H9 (cell line): ENCODE results near the gene ARHGAP26. TPM values are rescaled to one million over a fixed set of nuclear protein-coding genes. Genes with fewer than 3 reads are reported as not detected.

Experiments used
- DNase-seq: peaks from one replicate; pipeline ENCODE4 v3.0.0-alpha.2; 2017
- H2AFZ ChIP-seq: one replicate; pipeline ENCODE4 v1.6.1; 2013; ENCODE audit warnings: mild to moderate bottlenecking, low read length, control low read depth, moderate library complexity
- H2AK5ac ChIP-seq: 2 replicates; pipeline ENCODE4 v1.6.1; 2013; ENCODE audit warnings: low read length, control low read depth, mixed read lengths; ENCODE audit not compliant: insufficient read length
- H2BK120ac ChIP-seq: one replicate; pipeline ENCODE4 v1.6.1; 2013; ENCODE audit warnings: low read depth, mild to moderate bottlenecking, low read length, control low read depth, inconsistent platforms; ENCODE audit not compliant: poor library complexity, severe bottlenecking
- H2BK12ac ChIP-seq: 2 replicates; pipeline ENCODE4 v1.6.1; 2013; ENCODE audit warnings: low read length, control low read depth, mixed read lengths, low read depth; ENCODE audit not compliant: insufficient read length
- H2BK15ac ChIP-seq: 2 replicates; pipeline ENCODE4 v1.6.1; 2013; ENCODE audit warnings: low read depth, low read length, control low read depth
- H2BK20ac ChIP-seq: one replicate; pipeline ENCODE4 v1.6.1; 2013; ENCODE audit warnings: low read depth, mild to moderate bottlenecking, low read length, control low read depth, inconsistent platforms; ENCODE audit not compliant: poor library complexity, severe bottlenecking
- H2BK5ac ChIP-seq: 2 replicates; pipeline ENCODE4 v1.6.1; 2013; ENCODE audit warnings: low read length, control low read depth, mixed read lengths; ENCODE audit not compliant: insufficient read length
- H3K14ac ChIP-seq: 2 replicates; pipeline ENCODE4 v1.6.1; 2013; ENCODE audit warnings: low read length, control low read depth; ENCODE audit not compliant: insufficient read depth
- H3K18ac ChIP-seq: 2 replicates; pipeline ENCODE4 v1.6.1; 2013; ENCODE audit warnings: low read depth, mild to moderate bottlenecking, mixed read lengths, low read length, control low read depth; ENCODE audit not compliant: insufficient read length
- H3K23ac ChIP-seq: 2 replicates; pipeline ENCODE4 v1.6.1; 2013; ENCODE audit warnings: low read length, control low read depth, mixed read lengths, low read depth; ENCODE audit not compliant: insufficient read length
- H3K23me2 ChIP-seq: 2 replicates; pipeline ENCODE4 v1.6.1; 2013; ENCODE audit warnings: low read depth, mild to moderate bottlenecking, mixed read lengths, low read length, control low read depth; ENCODE audit not compliant: insufficient read length, poor library complexity, severe bottlenecking
- H3K27ac ChIP-seq: 2 replicates; pipeline ENCODE4 v1.5.1; 2013; ENCODE audit warnings: low read length, control low read depth, mixed read lengths, low read depth; ENCODE audit not compliant: insufficient read length
- H3K27me3 ChIP-seq: 2 replicates; pipeline ENCODE4 v1.6.1; 2013; ENCODE audit warnings: low read length, control low read depth, inconsistent platforms; ENCODE audit not compliant: insufficient read depth
- H3K4ac ChIP-seq: 2 replicates; pipeline ENCODE4 v1.6.1; 2013; ENCODE audit warnings: low read depth, mild to moderate bottlenecking, control low read depth, inconsistent platforms, low read length, moderate library complexity
- H3K4me1 ChIP-seq: 2 replicates; pipeline ENCODE4 v1.6.1; 2013; ENCODE audit warnings: low read length, control low read depth, inconsistent platforms; ENCODE audit not compliant: insufficient read depth
- H3K4me2 ChIP-seq: 2 replicates; pipeline ENCODE4 v1.6.1; 2013; ENCODE audit warnings: low read length, control low read depth, mixed read lengths; ENCODE audit not compliant: insufficient read length, insufficient read depth
- H3K56ac ChIP-seq: 2 replicates; pipeline ENCODE4 v1.6.1; 2013; ENCODE audit warnings: low read depth, mild to moderate bottlenecking, mixed read lengths, low read length, control low read depth; ENCODE audit not compliant: insufficient read length
- H3K79me1 ChIP-seq: 2 replicates; pipeline ENCODE4 v1.6.1; 2013; ENCODE audit warnings: low read depth, mild to moderate bottlenecking, moderate library complexity, low read length, control low read depth, inconsistent platforms; ENCODE audit not compliant: insufficient read depth, poor library complexity, severe bottlenecking
- H3K79me2 ChIP-seq: 2 replicates; pipeline ENCODE4 v1.6.1; 2013; ENCODE audit warnings: low read length, control low read depth, inconsistent platforms; ENCODE audit not compliant: insufficient read depth
- H3K9ac ChIP-seq: 2 replicates; pipeline ENCODE4 v1.6.1; 2013; ENCODE audit warnings: low read length, control low read depth, mixed read lengths; ENCODE audit not compliant: insufficient read length; ENCODE audit errors: extremely low read depth
- H3K9me3 ChIP-seq: one replicate; pipeline ENCODE4 v1.6.1; 2013; ENCODE audit warnings: low read depth, low read length, inconsistent platforms; ENCODE audit not compliant: control insufficient read depth
- H3T11ph ChIP-seq: one replicate; pipeline ENCODE4 v1.6.1; 2013; ENCODE audit warnings: mild to moderate bottlenecking, low read length, control low read depth, inconsistent platforms
- H4K20me1 ChIP-seq: one replicate; pipeline ENCODE4 v1.6.1; 2013; ENCODE audit not compliant: control insufficient read depth, insufficient read length, insufficient read depth
- H4K5ac ChIP-seq: 2 replicates; pipeline ENCODE4 v1.6.1; 2013; ENCODE audit warnings: low read depth, mild to moderate bottlenecking, mixed read lengths, low read length, control low read depth; ENCODE audit not compliant: insufficient read length
- H4K8ac ChIP-seq: replicated peaks from 2 replicates; pipeline ENCODE4 v1.6.1; 2013; ENCODE audit warnings: low read length, control low read depth, mixed read lengths, low read depth; ENCODE audit not compliant: insufficient read length
- H4K91ac ChIP-seq: 2 replicates; pipeline ENCODE4 v1.6.1; 2013; ENCODE audit warnings: low read depth, mild to moderate bottlenecking, moderate library complexity, mixed read lengths, low read length, control low read depth; ENCODE audit not compliant: insufficient read length
- H3K27ac Mint-ChIP-seq, 3 experiments: 2 replicates in 2 of 3; 3 replicates in 1 of 3; pipeline ENCODE4 v1.8.0; 2020 to 2021; ENCODE audit warnings: mixed read lengths in 3 of 3, mild to moderate bottlenecking in 1 of 3, moderate library complexity in 1 of 3
- H3K27me3 Mint-ChIP-seq: 2 replicates; pipeline ENCODE4 v1.8.0; 2021; ENCODE audit warnings: low read depth, mild to moderate bottlenecking, moderate library complexity, mixed read lengths
- H3K36me3 Mint-ChIP-seq, 3 experiments: 2 replicates in 2 of 3; 3 replicates in 1 of 3; pipeline ENCODE4 v1.8.0; 2020 to 2021; ENCODE audit warnings: low read depth in 3 of 3, mixed read lengths in 3 of 3; ENCODE audit not compliant: insufficient read depth in 1 of 3
- H3K4me1 Mint-ChIP-seq, 2 experiments: 2 replicates each; pipeline ENCODE4 v1.8.0; 2020; ENCODE audit warnings: mixed read lengths in 2 of 2
- H3K4me3 Mint-ChIP-seq, 2 experiments: 2 replicates in 1 of 2; 3 replicates in 1 of 2; pipeline ENCODE4 v1.8.0; 2020 to 2021; ENCODE audit warnings: mild to moderate bottlenecking in 2 of 2, mixed read lengths in 2 of 2, moderate library complexity in 1 of 2
- H3K9me3 Mint-ChIP-seq, 2 experiments: 2 replicates in 1 of 2; 3 replicates in 1 of 2; pipeline ENCODE4 v1.8.0; 2020; ENCODE audit warnings: mild to moderate bottlenecking in 2 of 2, mixed read lengths in 2 of 2, moderate library complexity in 1 of 2
- CTCF ChIP-seq: fragments of 200-600 bp; sonication (generic); conservative IDR thresholded peaks from 3 replicates; pipeline ENCODE4 v1.8.0; 2021; ENCODE audit warnings: antibody characterized with exemption, mild to moderate bottlenecking
- WGBS: extraction: QIAGEN DNeasy Blood & Tissue Kit; methylation state at CpG from one replicate; pipeline ENCODE4 v1.1.7; 2013; ENCODE audit warnings: missing lambda C conversion rate, low lambda C conversion rate, mixed read lengths; ENCODE audit not compliant: insufficient read length; ENCODE audit errors: extremely low coverage; 5-methylcytosine and 5-hydroxymethylcytosine counted together
- total RNA-seq: library from RNA; stranded (reverse); gene quantifications from 2 replicates; pipeline ENCODE4 v1.2.1, GENCODE V29; 2021

Gene ARHGAP26
- total RNA-seq, 1 experiment from 2014 or later: 13.8 TPM

- Histone ChIP-seq H3K56ac (no peak overlapping the region), H3K9me3 (no peaks in the 10 kb centered on the region), H3K4ac (no peak overlapping the region), H2BK120ac (no peak overlapping the region), H4K8ac (no peak overlapping the region), H2BK5ac (no peak overlapping the region), H3K14ac (no peak overlapping the region), H3K4me1 (peaks cover 2% of the 10 kb centered on the region; the same call in 1 of the 2 replicates), H3K27ac (no peak overlapping the region), H2BK20ac (no peak overlapping the region), H2AFZ (no peak overlapping the region), H2AK5ac (no peak overlapping the region), H3K79me1 (no peaks in the 10 kb centered on the region), H3K9ac (no peak overlapping the region), H3K79me2 (no peaks in the 10 kb centered on the region), H3K27me3 (no peaks in the 10 kb centered on the region), H3K23me2 (no peaks in the 10 kb centered on the region), H4K91ac (no peak overlapping the region), H2BK12ac (no peak overlapping the region), H3K18ac (no peak overlapping the region), H3T11ph (no peak overlapping the region), H3K4me2 (peak overlapping the region; percentile 75), H4K20me1 (no peaks in the 10 kb centered on the region), H2BK15ac (no peak overlapping the region), H4K5ac (no peak overlapping the region), H3K23ac (no peak overlapping the region)
- H3K27me3 Mint-ChIP-seq: peaks cover 2% of the 10 kb centered on the region; the same call in 1 of the 2 replicates
- H3K27ac Mint-ChIP-seq: peak overlapping the region; percentile 81 to 96 (median 83)
- H3K4me1 Mint-ChIP-seq: peaks cover 55 to 56% of the 10 kb centered on the region in 2 experiments
- TF ChIP-seq CTCF: no peak
- H3K4me3 Mint-ChIP-seq: peak overlapping the region; percentile 54 to 65
- H3K9me3 Mint-ChIP-seq: peaks cover 0 to 3% of the 10 kb centered on the region in 2 experiments; a peak in 3 of 5 replicates
- DNase-seq: no peak
- H3K36me3 Mint-ChIP-seq: peaks cover 5 to 12% (median 8%) of the 10 kb centered on the region in 3 experiments; a peak in 6 of 7 replicates
- WGBS: no CpG with 5 or more reads among the region's 5 CpGs
Measured at GRCh38 chr5:143093452-143094086, 323.4 kb downstream of the ARHGAP26 start.
